ENCODE measurements around the gene CYSTM1. TPM values are rescaled to one million over a fixed set of nuclear protein-coding genes. Genes with fewer than 3 reads are reported as not detected.

The CYSTM1 gene
- total and polyA plus RNA-seq, 2 of the 8 experiments (the other 6 are each of a cell fraction or from before 2014, with no cell fraction given) = 25.0 to 47.8 TPM

GRCh38 chr5:140251527-140251973 lies 76.6 kb downstream of the CYSTM1 start:
- no peak overlapping the region for H3K23ac ChIP-seq (ENCODE audit: insufficient read length)
- no peak overlapping the region for H2BK120ac ChIP-seq (replicated peaks; ENCODE audit: low read depth, low read length)
- peaks cover 0 to 4% (median under 1%) of the 10 kb centered on the region in 4 experiments; a peak in 4 of 7 replicates for H3K4me1 ChIP-seq (replicated peaks in 1 of 4; ENCODE audit: control insufficient read depth in 3 of 4, insufficient read depth in 4 of 4, low read length in 3 of 4)
- H4K5ac ChIP-seq (ENCODE audit: insufficient read length, low read depth, low read length) = no peak overlapping the region
- H3K14ac ChIP-seq (ENCODE audit: insufficient read length) = no peak overlapping the region
- H3K18ac ChIP-seq (ENCODE audit: extremely low read depth, low read length) = no peak overlapping the region
- WGBS, 2 experiments (ENCODE audit: extremely low coverage in 1 of 2, insufficient coverage in 1 of 2, insufficient read length in 1 of 2, insufficient replicate concordance in 2 of 2, low coverage in 1 of 2, low lambda C conversion rate in 2 of 2, missing lambda C conversion rate in 1 of 2) = 86% methylated on average over 5 of the region's 5 CpGs; no CpG with 5 or more reads in 1 of the 2 experiments
- H3K4me2 ChIP-seq (ENCODE audit: insufficient read depth in 1 of 2, low read depth in 2 of 2, low read length in 2 of 2) = no peak overlapping the region
- no peak overlapping the region for H3K56ac ChIP-seq (replicated peaks; ENCODE audit: insufficient read length, low read depth, low read length)
- H3K36me3 ChIP-seq (ENCODE audit: control insufficient read depth in 2 of 4, insufficient read depth in 4 of 4, low read length in 3 of 4) = no peaks in the 10 kb centered on the region
- H2AFZ ChIP-seq (ENCODE audit: low read length) = no peak overlapping the region
- POLR2A ChIA-PET (ENCODE audit: partially characterized antibody) = no interaction called here
- CTCF ChIA-PET (ENCODE audit: partially characterized antibody) = interaction anchor here (0.6 to 25.9 kb wide), 10 partner anchors 9 to 292 kb away, joined by 3 to 676 read pairs (median 5); partner anchors contain the start of gene HBEGF
- no peak for FAIRE-seq
- H2BK12ac ChIP-seq (ENCODE audit: low read depth, low read length) = no peak overlapping the region
- H4K91ac ChIP-seq (replicated peaks; ENCODE audit: insufficient read length, low read length) = no peak overlapping the region
- DNase-seq (ENCODE audit: low read depth in 1 of 2, low spot score in 2 of 2) = no peak
- H2BK20ac ChIP-seq (ENCODE audit: low read length) = no peak overlapping the region
- peaks cover 0 to 12% of the 10 kb centered on the region in 2 experiments; a peak in 1 of 4 replicates for H3K79me2 ChIP-seq (ENCODE audit: control insufficient read depth in 1 of 2, insufficient read depth in 2 of 2, low read length in 2 of 2)
- no peak overlapping the region for H3K27ac ChIP-seq (ENCODE audit: low read depth, low read length)
- no peak overlapping the region for H3K4ac ChIP-seq (replicated peaks; ENCODE audit: insufficient read length, low read depth, low read length)
- H2AK5ac ChIP-seq (ENCODE audit: low read depth, low read length) = no peak overlapping the region
- H3K9ac ChIP-seq (replicated peaks in 1 of 4; ENCODE audit: extremely low read depth in 1 of 4, low read depth in 3 of 4, low read length in 3 of 4) = no peak overlapping the region
- H3K4me3 ChIP-seq (ENCODE audit: extremely low read depth in 1 of 4, insufficient read depth in 2 of 4, low read depth in 3 of 4, low read length in 4 of 4) = no peak overlapping the region
- no peaks in the 10 kb centered on the region for H3K9me3 ChIP-seq (ENCODE audit: insufficient read depth in 2 of 2, low read depth in 1 of 2, low read length in 1 of 2)
- H3K27me3 ChIP-seq (replicated peaks in 1 of 4; ENCODE audit: control insufficient read depth in 3 of 4, extremely low read depth in 1 of 4, insufficient read depth in 3 of 4, low read length in 3 of 4) = no peaks in the 10 kb centered on the region
- H4K20me1 ChIP-seq (replicated peaks in 1 of 2; ENCODE audit: control insufficient read depth in 1 of 2, insufficient read depth in 2 of 2, low read length in 2 of 2) = peaks cover 2 to 14% of the 10 kb centered on the region in 2 experiments
- H4K8ac ChIP-seq (ENCODE audit: extremely low read depth, insufficient read depth, low read length) = no peak overlapping the region
- TF ChIP-seq RXRA (IDR thresholded peaks at IDR 0.05; ENCODE audit: insufficient read depth, low read depth, low read length) (no peak), RBBP5 (IDR thresholded peaks at IDR 0.05; ENCODE audit: borderline replicate concordance, low read depth, low read length) (no peak)
- no peaks in the 10 kb centered on the region for H3K23me2 ChIP-seq (ENCODE audit: low read depth, low read length)
- H3K79me1 ChIP-seq (ENCODE audit: low read depth, low read length) = peaks cover 8% of the 10 kb centered on the region; the same call in 1 of the 2 replicates
- H2BK5ac ChIP-seq (ENCODE audit: low read depth, low read length) = no peak overlapping the region
- no peak overlapping the region for H2BK15ac ChIP-seq (ENCODE audit: low read length)

Data from H1 (cell line).